Measurements from ENCODE around the gene PPP6R1.

The PPP6R1 gene

GRCh38 chr19:55305983-55306562, 47.3 kb upstream of the PPP6R1 start:
- Histone ChIP-seq H3K27ac (replicated peaks) (no peak overlapping the region), H3K4me3 (replicated peaks; ENCODE audit: insufficient read depth, low read length) (no peak overlapping the region), H3K27me3 (ENCODE audit: insufficient read depth, poor library complexity, severe bottlenecking) (no peaks in the 10 kb centered on the region)
- TF ChIP-seq GABPA (IDR thresholded peaks at IDR 0.05; ENCODE audit: low read depth) (no peak), CTCF (IDR thresholded peaks at IDR 0.05; ENCODE audit: insufficient read depth, low read length) (no peak), SPI1 (IDR thresholded peaks at IDR 0.05; ENCODE audit: borderline replicate concordance, low read depth) (no peak), POLR2AphosphoS5 (IDR thresholded peaks at IDR 0.05; ENCODE audit: low read depth) (no peak), REST (IDR thresholded peaks at IDR 0.05; ENCODE audit: insufficient replicate concordance, low read depth) (no peak)
- no peak for DNase-seq (ENCODE audit: low read depth in 1 of 2, low spot score in 1 of 2)

- Histone ChIP-seq H3K27me3 (ENCODE audit: insufficient read depth, poor library complexity, severe bottlenecking) (no peaks in the 10 kb centered on the region), H3K4me3 (replicated peaks; ENCODE audit: insufficient read depth, low read length) (no peak overlapping the region), H3K27ac (replicated peaks) (no peak overlapping the region)
- peak; percentile 28; the same call in 1 of the 2 replicates for TF ChIP-seq GABPA (IDR thresholded peaks at IDR 0.05; ENCODE audit: low read depth)
- 0 out of 2 replicates have a peak, but pooled peaks have one; percentile 23 for TF ChIP-seq SPI1 (IDR thresholded peaks at IDR 0.05; ENCODE audit: borderline replicate concordance, low read depth)
- TF ChIP-seq POLR2AphosphoS5 (IDR thresholded peaks at IDR 0.05; ENCODE audit: low read depth): no peak
- no peak for TF ChIP-seq CTCF (IDR thresholded peaks at IDR 0.05; ENCODE audit: insufficient read depth, low read length)
- TF ChIP-seq REST (IDR thresholded peaks at IDR 0.05; ENCODE audit: insufficient replicate concordance, low read depth): no peak
- DNase-seq (ENCODE audit: low read depth in 1 of 2, low spot score in 1 of 2): peak in 1 of 2 experiments; percentile 45
Measured at GRCh38 chr19:55305491-55305890, 46.7 kb upstream of the PPP6R1 start.

- no peak overlapping the region for H3K4me3 ChIP-seq (replicated peaks; ENCODE audit: insufficient read depth, low read length)
- TF ChIP-seq CTCF (IDR thresholded peaks at IDR 0.05; ENCODE audit: insufficient read depth, low read length): no peak
- no peak for TF ChIP-seq GABPA (IDR thresholded peaks at IDR 0.05; ENCODE audit: low read depth)
- no peak for TF ChIP-seq POLR2AphosphoS5 (IDR thresholded peaks at IDR 0.05; ENCODE audit: low read depth)
- no peaks in the 10 kb centered on the region for H3K27me3 ChIP-seq (ENCODE audit: insufficient read depth, poor library complexity, severe bottlenecking)
- DNase-seq (ENCODE audit: low read depth in 1 of 2, low spot score in 1 of 2): no peak
- H3K27ac ChIP-seq (replicated peaks): no peak overlapping the region
Measured at GRCh38 chr19:55304980-55305379, 46.2 kb upstream of the PPP6R1 start.
